ENCODE results near the gene LAMA3.

LAMA3 gene

GRCh38 chr18:23812546-23813440, 123.5 kb downstream of the LAMA3 start:
- Histone ChIP-seq H3K4me1 (ENCODE audit: control insufficient read depth, insufficient read depth, low read length) (no peaks in the 10 kb centered on the region), H3K27ac (ENCODE audit: extremely low read depth, low read depth, low read length) (no peak overlapping the region), H3K36me3 (ENCODE audit: control insufficient read depth in 2 of 2, insufficient read depth in 1 of 2, low read length in 2 of 2) (peaks cover 8 to 42% of the 10 kb centered on the region in 2 experiments), H3K4me3 (ENCODE audit: low read depth, low read length) (no peak overlapping the region), H3K9me3 (ENCODE audit: control insufficient read depth, insufficient read depth, low read depth, low read length) (no peaks in the 10 kb centered on the region)
- POLR2A ChIA-PET = no interaction called here
- CTCF ChIA-PET = interaction anchor here (0.6 to 2.8 kb wide), 19 partner anchors 13 to 683 kb away, joined by 3 to 20 read pairs (median 4); no protein-coding TSS in a partner anchor
- TF ChIP-seq ZNF24 (tag by site-specific recombination; IDR thresholded peaks at IDR 0.05) (no peak), ZNF654 (tag by site-specific recombination; IDR thresholded peaks at IDR 0.05; ENCODE audit: low read depth) (peak; percentile 73), YY1 (tag by site-specific recombination; IDR thresholded peaks at IDR 0.05) (no peak), ZNF692 (tag by site-specific recombination; IDR thresholded peaks at IDR 0.05) (0 out of 2 replicates have a peak, but pooled peaks have one; percentile 34), ZNF513 (tag by site-specific recombination; IDR thresholded peaks at IDR 0.05) (peak; percentile 69)

GRCh38 chr18:23814991-23815614, 125.8 kb downstream of the LAMA3 start:
- no peaks in the 10 kb centered on the region for H3K4me1 ChIP-seq (ENCODE audit: control insufficient read depth, insufficient read depth, low read length)
- TF ChIP-seq ZNF629 (tag by site-specific recombination; IDR thresholded peaks at IDR 0.05) = no peak
- peak; percentile 78 for TF ChIP-seq ZFHX2 (tag by site-specific recombination; conservative IDR thresholded peaks at IDR 0.05)
- no peak for TF ChIP-seq PBX3 (CRISPR knock-in tag; IDR thresholded peaks at IDR 0.05)
- peak; percentile 87 for TF ChIP-seq EGR2 (tag by site-specific recombination; IDR thresholded peaks at IDR 0.05; ENCODE audit: low read depth)
- ChIA-PET CTCF (interaction anchor here (0.7 to 1.2 kb wide), 5 partner anchors 100 to 683 kb away, joined by 3 to 6 read pairs (median 4); no protein-coding TSS in a partner anchor), POLR2A (no interaction called here)
- H3K27ac ChIP-seq (ENCODE audit: extremely low read depth, low read depth, low read length) = no peak overlapping the region
- peaks cover 7 to 39% of the 10 kb centered on the region in 2 experiments for H3K36me3 ChIP-seq (ENCODE audit: control insufficient read depth in 2 of 2, insufficient read depth in 1 of 2, low read length in 2 of 2)
- H3K9me3 ChIP-seq (ENCODE audit: control insufficient read depth, insufficient read depth, low read depth, low read length) = no peaks in the 10 kb centered on the region
- H3K4me3 ChIP-seq (ENCODE audit: low read depth, low read length) = no peak overlapping the region

- CTCF ChIA-PET = interaction anchor here (0.5 kb wide), 1 partner anchor 187 kb away, joined by 4 read pairs; no protein-coding TSS in a partner anchor
- Histone ChIP-seq H3K4me1 (ENCODE audit: control insufficient read depth, insufficient read depth, low read length) (no peaks in the 10 kb centered on the region), H3K27ac (ENCODE audit: extremely low read depth, low read depth, low read length) (no peak overlapping the region), H3K36me3 (ENCODE audit: control insufficient read depth in 2 of 2, insufficient read depth in 1 of 2, low read length in 2 of 2) (peaks cover 12 to 39% of the 10 kb centered on the region in 2 experiments), H3K9me3 (ENCODE audit: control insufficient read depth, insufficient read depth, low read depth, low read length) (no peaks in the 10 kb centered on the region), H3K4me3 (ENCODE audit: low read depth, low read length) (no peak overlapping the region)
- no peak for TF ChIP-seq ZNF704 (tag by site-specific recombination; IDR thresholded peaks at IDR 0.05)
- no peak for TF ChIP-seq MYNN (tag by site-specific recombination; IDR thresholded peaks at IDR 0.05; ENCODE audit: borderline replicate concordance)
- POLR2A ChIA-PET = no interaction called here
Measured at GRCh38 chr18:23816021-23816420, 126.8 kb downstream of the LAMA3 start.
